Measurements from ENCODE around the gene SLC35E1.
"Not testable (repeated sequence)": the region's sequence is repeated elsewhere in the genome, so short reads cannot be mapped to it uniquely, and the experiment has no call there.

The SLC35E1 gene

GRCh38 chr19:16581971-16582343 lies 9.7 kb upstream of the SLC35E1 start:
- DNase-seq (ENCODE audit: low read depth), result no peak

DNA sequence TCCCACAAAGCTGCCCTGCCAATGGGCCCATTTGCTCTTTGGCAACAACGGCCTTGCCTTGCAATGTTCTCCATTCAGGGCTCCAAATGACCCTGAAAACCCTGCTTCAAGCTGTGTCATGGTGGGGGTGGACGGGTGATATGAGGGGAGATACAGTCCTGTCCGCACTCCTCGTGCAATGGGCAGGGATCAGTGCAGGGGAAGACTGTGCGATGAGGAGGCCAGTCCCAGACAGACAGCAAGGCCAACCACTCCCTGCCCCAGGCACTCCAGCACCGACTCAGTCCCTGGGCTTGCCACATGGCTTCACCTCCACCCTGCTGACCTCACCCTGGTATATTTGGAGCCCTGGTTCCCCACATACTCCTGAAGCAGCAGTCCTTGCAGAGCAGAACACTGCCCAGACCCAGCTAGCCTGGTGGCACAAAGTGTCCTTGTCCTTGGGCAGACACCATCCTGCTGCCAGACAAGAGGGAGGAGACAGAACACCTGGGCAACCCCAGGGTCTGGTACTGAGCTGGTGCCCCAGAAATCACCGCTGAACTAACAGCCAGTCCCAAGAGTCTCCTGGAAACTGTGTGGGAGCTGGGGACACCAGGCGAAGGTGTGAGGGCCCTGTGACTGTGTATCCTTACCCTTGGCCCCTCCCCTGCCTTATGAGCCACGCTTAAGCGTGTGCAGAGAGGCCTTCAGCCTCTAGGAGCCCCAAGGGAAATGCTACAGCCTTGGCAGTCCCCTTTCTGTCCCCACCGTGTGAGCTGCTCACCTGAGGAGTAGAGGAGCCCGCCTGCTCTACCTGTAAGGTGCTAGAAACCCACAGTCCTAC lies 9.1 kb upstream of the SLC35E1 start:
- no peak for DNase-seq (ENCODE audit: low read depth)

GRCh38 chr19:16579381-16579780 lies 7.2 kb upstream of the SLC35E1 start:
- DNase-seq (ENCODE audit: low read depth), result no peak

- DNase-seq (ENCODE audit: low read depth), result no peak
Observed at GRCh38 chr19:16577531-16577985, 5.3 kb upstream of the SLC35E1 start.

- no peak for DNase-seq (ENCODE audit: low read depth)
Observed at GRCh38 chr19:16576690-16577530, 4.7 kb upstream of the SLC35E1 start.

GRCh38 chr19:16575861-16576689 lies 3.9 kb upstream of the SLC35E1 start:
- no peak for DNase-seq (ENCODE audit: low read depth)

DNA sequence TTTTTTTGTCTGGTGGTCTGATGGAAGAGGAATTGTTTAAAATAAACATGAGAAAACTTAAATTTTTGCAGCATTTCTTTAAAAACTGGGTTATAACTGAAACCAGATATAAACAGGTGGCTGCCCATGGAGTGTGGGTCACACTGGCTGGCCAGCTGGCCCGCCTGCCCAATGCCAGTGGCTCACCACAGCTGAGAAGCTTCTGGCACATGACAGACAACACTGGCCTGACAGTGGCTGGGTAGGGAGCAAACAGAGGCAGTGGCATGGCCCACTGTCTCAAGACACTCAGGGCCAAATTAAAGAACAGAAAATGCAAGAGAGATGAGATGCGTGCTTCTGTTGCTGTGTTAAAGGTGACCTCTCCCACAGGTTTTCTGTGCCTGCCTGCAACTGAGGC lies 3.1 kb upstream of the SLC35E1 start:
- no peak for DNase-seq (ENCODE audit: low read depth)

DNA sequence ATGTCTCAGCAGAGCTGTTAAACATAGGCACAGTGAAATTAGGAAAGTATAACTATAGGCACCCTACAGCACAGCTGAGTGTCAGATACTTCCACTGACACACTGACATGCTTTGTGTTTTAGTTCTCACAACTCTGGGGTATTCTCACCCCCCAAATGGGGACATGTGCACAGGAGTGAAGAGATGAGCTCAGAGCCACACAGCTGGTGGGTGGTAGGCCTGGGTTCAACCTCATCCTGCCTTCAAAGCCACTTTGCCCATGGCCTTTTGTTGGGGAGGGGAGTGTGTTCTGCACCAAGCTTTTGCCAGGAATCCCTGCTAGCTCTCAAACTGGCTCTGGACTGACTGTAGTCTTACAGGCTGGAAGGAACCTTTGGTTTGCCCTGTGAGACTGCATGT lies 1.7 kb upstream of the SLC35E1 start:
- no peak for DNase-seq (ENCODE audit: low read depth)

DNA sequence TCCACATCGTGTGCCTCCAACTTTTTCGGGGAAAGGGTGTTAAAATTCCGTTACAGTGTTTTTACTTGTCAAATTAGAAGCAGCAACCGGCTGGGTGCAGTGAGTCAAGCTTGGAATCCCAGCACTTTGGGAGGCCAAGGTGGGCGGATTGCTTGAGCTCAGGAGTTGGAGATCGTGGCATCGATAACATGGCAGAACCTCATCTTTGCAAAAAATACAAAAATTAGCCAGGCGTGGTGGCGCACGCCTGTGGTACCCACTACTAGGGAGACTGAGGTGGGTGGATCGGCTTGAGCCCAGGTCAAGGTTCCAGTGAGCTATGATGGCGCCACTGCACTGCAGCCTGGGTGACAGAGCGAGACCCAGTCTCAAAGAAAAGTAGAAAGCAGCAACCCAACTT lies 1.1 kb upstream of the SLC35E1 start:
- no peak for DNase-seq (ENCODE audit: low read depth)

GRCh38 chr19:16571822-16572331 lies 338 bp downstream of the SLC35E1 start:
- no peak for DNase-seq (ENCODE audit: low read depth)

- no peak for DNase-seq (ENCODE audit: low read depth)
Observed at GRCh38 chr19:16571283-16571682, 932 bp downstream of the SLC35E1 start.

DNA sequence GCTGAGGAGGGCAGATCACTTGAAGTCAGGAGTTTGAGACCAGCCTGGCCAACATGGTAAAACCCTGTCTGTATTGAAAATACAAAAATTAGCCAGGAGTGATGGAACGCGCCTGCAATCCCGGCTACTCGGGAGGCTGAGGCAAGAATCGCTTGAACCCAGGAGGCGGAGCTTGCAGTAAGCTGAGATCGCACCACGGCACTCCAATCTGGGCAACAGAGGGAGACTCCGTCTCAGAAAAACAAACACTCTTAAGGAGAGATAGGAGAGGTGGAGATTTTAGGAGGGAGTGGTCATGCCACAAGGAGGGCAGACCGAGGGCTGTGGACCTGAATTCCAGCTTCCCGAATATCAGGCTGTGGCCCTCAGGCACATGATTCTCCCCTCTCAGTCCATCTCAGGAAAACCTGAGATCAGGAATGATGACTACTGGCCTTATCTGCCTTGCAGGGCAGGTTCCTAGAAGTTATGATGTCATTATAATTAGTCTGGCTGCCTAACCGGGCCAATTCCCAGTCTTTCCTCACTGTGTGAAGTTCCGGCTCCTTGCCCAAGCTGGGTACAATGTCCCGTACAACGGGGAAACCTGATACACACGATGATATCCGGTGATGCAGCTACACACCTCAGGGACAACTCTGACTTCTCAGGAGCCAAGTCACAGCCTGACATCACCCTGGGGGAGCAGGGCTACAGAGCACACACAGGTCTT lies 2.5 kb downstream of the SLC35E1 start:
- no peak for DNase-seq (ENCODE audit: low read depth)

- no peak for DNase-seq (ENCODE audit: low read depth)
Observed at GRCh38 chr19:16566702-16567101, 5.5 kb downstream of the SLC35E1 start.

DNA sequence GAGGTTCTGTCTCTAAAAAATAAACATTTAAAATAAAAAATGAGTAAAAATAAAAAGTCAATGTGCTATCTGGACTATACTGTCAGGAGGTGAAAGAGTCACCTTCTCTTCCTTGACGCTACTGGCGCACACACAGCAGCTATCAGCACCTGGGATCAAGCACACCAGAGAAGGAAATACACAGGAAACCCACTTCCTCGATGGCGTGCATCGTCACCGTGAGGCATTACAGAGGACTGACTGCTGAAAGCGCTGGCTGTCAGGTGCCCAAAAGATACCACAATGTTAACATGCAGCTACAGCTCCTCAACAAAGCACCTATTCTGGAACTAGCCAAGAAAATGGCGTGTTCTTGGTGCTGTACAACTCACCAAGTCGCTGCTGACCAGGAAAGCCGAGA lies 6.1 kb downstream of the SLC35E1 start:
- peak; percentile 67 for DNase-seq (ENCODE audit: low read depth)

DNA sequence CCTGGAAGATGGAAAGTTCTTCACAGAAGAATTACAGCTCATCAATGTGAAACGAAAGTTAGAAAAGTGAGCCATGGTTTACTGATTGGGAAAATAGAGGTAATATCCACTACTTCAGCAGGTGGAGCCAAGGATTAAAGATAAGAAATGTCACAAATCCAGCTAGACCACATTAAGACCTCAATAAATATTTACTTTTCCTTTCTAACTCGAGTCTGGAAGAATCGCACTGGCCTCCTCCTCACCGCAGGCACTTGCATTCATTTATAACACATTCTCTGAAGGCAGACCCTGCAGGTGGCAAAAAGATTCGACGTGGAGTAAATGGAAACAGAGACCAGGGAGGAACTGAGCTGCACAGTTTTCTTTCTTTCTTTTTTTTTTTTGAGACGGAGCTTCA lies 7.4 kb downstream of the SLC35E1 start:
- no peak for DNase-seq (ENCODE audit: low read depth)

DNA sequence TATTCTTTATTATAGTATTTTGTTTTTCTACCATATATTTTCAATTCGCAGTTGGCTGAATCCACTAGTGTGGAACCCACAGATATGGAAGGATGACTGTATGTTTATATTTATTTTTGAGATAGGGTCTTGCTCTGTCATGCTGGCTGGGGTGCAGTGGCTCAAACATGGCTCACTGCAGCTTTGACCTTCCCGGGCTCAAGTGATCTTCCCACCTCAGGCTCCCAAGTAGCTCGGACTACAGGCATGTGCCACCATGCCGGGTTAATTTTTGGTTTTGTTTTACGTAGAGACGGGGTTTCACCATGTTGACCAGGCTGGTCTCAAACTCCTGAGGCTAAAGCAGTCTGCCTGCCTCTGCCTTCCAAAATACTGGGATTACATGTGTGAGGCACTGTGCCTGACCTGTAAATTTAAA lies 9.6 kb downstream of the SLC35E1 start:
- no peak for DNase-seq (ENCODE audit: low read depth)

DNA sequence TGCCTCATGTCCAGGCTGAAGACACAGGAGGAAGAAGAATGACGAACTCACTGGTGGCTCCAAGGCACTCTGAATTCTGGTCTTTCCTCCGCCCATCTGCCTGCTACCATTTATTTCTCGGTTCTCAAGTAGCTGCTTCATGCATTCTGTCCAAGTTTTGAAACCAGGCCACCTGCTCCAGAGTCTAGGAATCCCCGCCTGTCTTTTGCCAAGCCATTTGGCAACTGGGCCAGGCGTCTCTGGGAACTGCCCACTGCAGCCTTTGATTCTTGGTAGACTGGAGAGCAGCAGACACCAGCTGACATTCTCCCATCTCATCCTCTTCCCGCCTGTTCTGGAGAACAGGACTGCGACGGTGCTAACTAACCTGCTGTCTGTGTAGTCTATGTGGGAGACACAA lies 10.8 kb downstream of the SLC35E1 start:
- DNase-seq (ENCODE audit: low read depth), result no peak

- no peak for DNase-seq (ENCODE audit: low read depth)
Observed at GRCh38 chr19:16559780-16560276, 12.4 kb downstream of the SLC35E1 start.

DNA sequence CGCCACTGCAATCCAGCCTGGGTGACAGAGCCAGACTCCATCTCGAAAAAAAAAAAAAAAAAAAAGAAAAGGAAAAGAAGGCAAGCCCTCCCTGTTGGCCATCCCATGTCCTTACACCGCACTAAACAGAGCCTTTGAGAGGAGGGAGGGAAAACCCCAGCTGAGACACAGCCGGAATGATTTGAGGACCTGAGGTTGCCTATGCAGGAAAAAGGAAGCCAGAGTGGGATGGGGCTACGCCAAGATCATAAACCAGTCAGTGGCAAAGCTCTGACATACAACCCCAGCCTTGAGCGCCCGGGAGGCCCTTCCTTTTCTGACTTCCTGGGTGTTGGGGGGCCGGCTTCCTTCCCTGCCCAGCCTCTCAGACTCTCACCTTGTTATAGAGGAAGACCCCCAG lies 17.4 kb downstream of the SLC35E1 start:
- DNase-seq (ENCODE audit: low read depth), result no peak

DNA sequence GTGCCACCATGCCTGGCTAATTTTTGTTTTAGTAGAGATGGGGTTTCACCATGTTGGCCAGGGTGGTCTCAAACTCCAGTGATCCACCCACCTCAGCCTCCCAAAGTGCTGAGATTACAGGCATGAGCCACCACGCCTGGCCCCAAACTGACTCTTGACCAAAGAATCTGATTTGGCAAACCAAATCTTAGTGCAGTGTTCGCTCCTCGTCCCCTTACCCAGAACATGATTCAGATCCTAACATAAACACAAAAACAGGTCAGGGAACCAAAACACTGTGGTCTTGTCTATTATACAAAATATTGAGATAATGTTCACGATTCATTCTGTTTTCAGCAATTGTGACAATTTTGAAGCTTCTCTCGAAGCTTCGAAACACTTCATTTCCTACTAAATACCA lies 20.3 kb downstream of the SLC35E1 start:
- not testable (repeated sequence) for DNase-seq (ENCODE audit: low read depth)

DNA sequence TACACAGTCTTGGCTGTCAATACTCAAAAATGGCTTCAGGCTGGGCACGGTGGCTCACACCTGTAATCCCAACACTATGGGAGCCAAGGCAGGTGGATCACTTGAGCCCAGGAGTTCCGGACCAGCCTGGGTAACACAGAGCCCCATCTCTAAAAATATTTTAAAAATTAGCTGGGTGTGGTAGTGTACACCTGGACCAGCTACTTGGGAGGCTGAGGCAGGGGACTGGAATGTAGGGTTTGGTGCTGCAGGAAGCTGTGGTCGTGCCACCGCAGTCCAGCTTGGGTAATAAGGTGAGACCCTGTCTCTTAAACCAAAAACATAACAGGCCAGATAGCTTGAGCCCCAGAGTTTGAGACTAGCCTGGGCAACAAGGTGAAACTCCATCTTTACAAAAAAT lies 23.3 kb downstream of the SLC35E1 start:
- no peak for DNase-seq (ENCODE audit: low read depth)

Data from activated T-cell treated with anti-CD3 and anti-CD28 coated beads for 1 hour (primary cell).